ENCODE measurements around the gene BRF1.

The BRF1 gene

GRCh38 chr14:105187935-105188524, 112.8 kb downstream of the BRF1 start:
- DNase-seq, result no peak

DNA sequence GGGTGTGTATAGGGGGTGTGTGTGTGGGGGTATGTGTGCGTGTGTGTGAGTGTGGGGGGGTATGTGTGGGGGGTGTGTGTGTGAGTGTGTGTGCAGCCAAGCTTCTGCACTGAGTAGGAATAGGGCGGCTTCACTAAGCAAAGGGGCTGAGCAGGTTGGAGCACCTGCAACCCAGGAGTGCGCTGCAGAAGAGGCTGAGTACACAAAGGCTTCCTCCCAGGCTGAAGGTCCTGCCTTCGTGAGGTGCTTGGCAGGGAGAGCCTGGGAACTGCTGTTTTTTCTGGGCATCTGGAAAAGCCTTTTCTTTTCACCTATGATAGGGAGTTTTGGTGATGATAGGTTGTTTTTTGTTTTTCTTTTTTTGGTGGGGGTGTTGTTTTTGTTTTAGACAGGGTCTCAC, 113.7 kb downstream of the BRF1 start:
- DNase-seq, result no peak

- DNase-seq, result no peak
These were observed 114.8 kb downstream of the BRF1 start for GRCh38 chr14:105185973-105186372.

DNA sequence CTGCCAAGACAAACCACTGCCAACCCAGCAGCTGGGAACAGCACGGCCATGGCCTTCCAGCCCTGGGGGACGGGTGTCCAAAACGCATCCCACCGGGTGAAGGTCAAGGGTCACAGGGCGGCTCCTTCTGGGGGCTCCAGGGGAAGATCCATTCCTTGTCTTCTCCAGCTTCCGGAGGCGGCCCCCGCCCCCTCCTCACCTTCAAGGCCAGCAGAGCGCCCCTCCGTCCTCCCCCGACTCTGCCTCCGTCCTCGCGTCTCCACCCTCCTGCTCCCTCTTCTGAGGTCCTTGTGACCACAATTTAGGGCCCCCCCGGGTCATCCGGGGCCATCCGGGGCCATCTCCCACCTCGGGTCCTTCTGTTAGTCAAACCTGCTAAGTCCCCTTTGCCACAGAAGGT, 115.8 kb downstream of the BRF1 start:
- DNase-seq, result no peak

GRCh38 chr14:105184461-105184860, 116.3 kb downstream of the BRF1 start:
- no peak for DNase-seq

- no peak for DNase-seq
These were observed 118.3 kb downstream of the BRF1 start for GRCh38 chr14:105182296-105183020.

- no peak for DNase-seq
These were observed 119.1 kb downstream of the BRF1 start for GRCh38 chr14:105181549-105182295.

GRCh38 chr14:105180592-105181548, 119.9 kb downstream of the BRF1 start, which contains the start of gene NUDT14:
TSS of gene NUDT14 (minus strand) at chr14:105181312. CDS start at chr14:105181209, 103 bp downstream.
- peak; percentile 89 for DNase-seq

DNA sequence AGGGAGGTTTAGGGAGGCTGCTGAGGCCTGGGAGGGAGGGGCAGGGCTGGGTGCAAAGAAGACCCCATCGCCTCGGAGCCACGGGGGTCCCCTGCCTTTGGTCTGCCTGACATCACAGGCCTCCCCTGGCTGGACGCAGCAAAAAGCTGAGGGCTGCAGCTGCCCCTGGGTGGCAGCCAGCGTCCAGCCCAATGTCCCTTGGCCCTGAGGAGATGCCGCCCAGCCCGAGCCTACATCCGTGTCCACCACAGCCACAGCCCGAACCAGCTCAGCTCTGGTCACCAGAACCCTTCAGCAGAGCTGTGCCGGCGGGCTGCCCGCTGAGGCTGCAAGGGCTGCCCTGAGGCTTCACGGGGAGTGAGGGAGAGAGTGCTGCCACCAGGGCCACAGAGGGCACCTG, 121.6 kb downstream of the BRF1 start:
- DNase-seq, result no peak

DNA sequence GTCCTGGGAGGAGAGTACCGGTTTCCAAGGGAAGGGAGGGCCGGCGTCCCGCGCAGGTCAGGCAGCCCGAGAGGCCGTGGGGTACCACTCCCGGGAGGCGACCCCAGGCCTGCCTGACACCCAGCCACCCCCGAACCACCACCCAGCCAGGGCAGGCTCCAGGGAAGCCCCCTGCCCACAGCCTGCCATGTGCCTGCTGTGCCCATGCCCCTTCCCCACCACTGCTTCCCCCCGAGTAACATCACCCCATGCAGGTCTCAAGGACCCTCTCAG, 122.0 kb downstream of the BRF1 start:
- DNase-seq, result no peak

GRCh38 chr14:105178069-105178867, 122.5 kb downstream of the BRF1 start:
- no peak for DNase-seq

- DNase-seq, result no peak
These were observed 123.7 kb downstream of the BRF1 start for GRCh38 chr14:105177082-105177481.

DNA sequence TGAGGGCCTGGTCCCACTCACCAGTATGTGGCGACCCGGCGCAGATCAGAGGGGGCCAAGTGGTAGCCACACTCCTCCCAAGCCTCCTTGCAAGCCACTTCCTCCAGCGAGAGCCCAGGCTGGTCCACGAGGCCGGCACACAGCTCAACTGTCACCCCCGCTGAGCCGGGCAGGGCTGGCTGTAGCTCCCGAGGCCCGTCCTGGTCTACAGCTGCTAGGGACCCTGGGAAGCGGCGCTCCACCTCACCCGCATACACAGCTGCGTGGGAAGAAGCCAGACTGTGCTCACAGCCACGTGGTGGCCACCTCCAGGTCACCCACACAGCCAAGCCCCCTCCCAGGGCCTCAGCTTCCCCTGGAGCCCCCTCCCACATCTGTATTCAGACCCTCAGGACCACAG, 124.3 kb downstream of the BRF1 start:
- no peak for DNase-seq

- DNase-seq, result peak; percentile 37
These were observed 126.6 kb downstream of the BRF1 start for GRCh38 chr14:105173901-105174894.

DNA sequence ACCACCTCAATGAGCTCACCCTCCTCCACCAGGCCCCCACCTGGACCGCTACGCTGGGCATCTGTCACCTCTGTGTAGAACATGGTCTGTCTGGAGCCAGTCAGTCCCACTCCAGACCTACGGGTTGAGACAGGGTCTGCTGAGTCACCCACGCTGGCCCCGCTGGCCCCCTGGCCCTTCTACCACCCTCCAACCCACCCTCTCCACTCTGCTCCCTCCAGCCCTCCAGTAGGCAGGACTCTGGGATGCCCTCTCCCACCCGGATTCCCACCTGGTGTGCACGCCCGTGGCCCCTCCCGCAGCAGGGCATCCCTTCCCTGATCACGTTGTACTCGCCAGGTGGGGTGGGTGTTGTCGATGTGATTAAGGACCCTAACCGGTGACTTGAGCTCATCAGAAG, 127.7 kb downstream of the BRF1 start:
- DNase-seq, result no peak

GRCh38 chr14:105172476-105172875, 128.3 kb downstream of the BRF1 start:
- no peak for DNase-seq

DNA sequence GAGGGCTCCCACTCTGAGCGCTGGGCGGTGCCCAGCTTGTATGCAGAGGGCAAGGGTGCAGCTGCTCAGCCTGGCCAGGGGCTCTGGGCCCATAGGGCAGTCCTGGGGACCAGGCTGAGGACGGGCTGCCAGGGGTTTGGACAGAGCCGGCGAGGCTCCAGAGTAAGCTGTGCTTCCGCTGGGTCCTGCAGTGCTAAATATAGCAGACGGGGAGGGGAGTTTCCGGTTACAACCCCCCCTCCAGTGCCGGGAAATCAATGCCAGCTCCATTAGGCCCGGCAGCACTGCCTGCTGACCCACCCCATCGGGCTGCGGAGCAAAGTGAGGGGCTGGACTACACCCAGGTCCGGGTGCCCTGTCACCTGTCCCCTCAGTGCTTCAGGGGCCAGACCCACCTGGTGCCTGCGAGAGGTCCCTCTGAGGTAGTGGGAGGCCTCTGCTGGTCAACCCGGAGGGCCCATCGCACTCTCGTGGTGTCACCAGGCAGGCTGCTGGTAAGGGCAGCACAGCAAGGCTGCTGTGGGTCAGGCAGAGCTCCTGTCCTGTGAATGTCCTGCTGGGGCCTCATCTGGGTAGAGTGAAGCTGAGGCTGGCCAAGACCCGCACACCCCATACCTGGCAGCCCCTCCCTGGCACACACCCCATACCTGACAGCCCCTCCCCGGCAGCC, 129.7 kb downstream of the BRF1 start:
- no peak for DNase-seq

GRCh38 chr14:105169776-105170655, 130.8 kb downstream of the BRF1 start:
- no peak for DNase-seq

- peak; percentile 32 for DNase-seq
These were observed 131.8 kb downstream of the BRF1 start for GRCh38 chr14:105168979-105169507.

Data from activated CD4-positive, alpha-beta T cell treated with anti-CD3 and anti-CD28 coated beads, Interleukin-2, amount 50 U/mL, for 1 hour (primary cell).